Adrenal gland (tissue), 12 donors: ENCODE results near the gene CCHCR1. TPM values are rescaled to one million over a fixed set of nuclear protein-coding genes. Genes with fewer than 3 reads are reported as not detected.

Source experiments
- DNase-seq, 7 donors: peaks; one replicate each; pipeline ENCODE4 v3.0.0-alpha.2; 2019 to 2020
- H3K27ac ChIP-seq, 5 donors: fragments of 200-600 bp; sonication (generic) in 4 of 5; 1 replicate in 3 of 5; 2 replicates in 2 of 5; pipeline versions ENCODE4 v1.5.1 to v1.8.0; 2016 to 2020; ENCODE audit warnings: mild to moderate bottlenecking in 1 of 5
- H3K27me3 ChIP-seq: fragments of 200-600 bp; 2 replicates; pipeline ENCODE4 v1.8.0; 2021
- H3K36me3 ChIP-seq, 2 donors: fragments of 200-600 bp; replicated peaks in 1 of 2; 1 replicate in 1 of 2; 2 replicates in 1 of 2; pipeline versions ENCODE4 v1.5.1 to v1.8.0; 2018 to 2022
- H3K4me1 ChIP-seq, 2 donors: fragments of 200-600 bp; replicated peaks in 1 of 2; 1 replicate in 1 of 2; 2 replicates in 1 of 2; pipeline versions ENCODE4 v1.5.1 to v1.8.0; 2018 to 2021
- H3K4me3 ChIP-seq, 4 donors: fragments of 200-600 bp; sonication (generic) in 3 of 4; one replicate each; pipeline ENCODE4 v1.5.1; 2016 to 2018
- H3K9me3 ChIP-seq, 3 donors: fragments of 200-600 bp; sonication (generic) in 1 of 3; replicated peaks in 1 of 3; 1 replicate in 2 of 3; 2 replicates in 1 of 3; pipeline versions ENCODE4 v1.5.1 to v1.8.0; 2016 to 2021
- POLR2A ChIP-seq, 2 donors: fragments of 450-650 bp; IDR thresholded peaks; one replicate each; pipeline ENCODE4 v1.6.1; 2017; ENCODE audit warnings: antibody characterized with exemption in 2 of 2, mild to moderate bottlenecking in 2 of 2, moderate library complexity in 1 of 2
- WGBS, 4 donors: extraction: QIAGEN DNeasy Blood & Tissue Kit in 2 of 4; methylation state at CpG; one replicate each; pipeline versions ENCODE4 v1.1.5 to v1.1.7; 2013 to 2017; 5-methylcytosine and 5-hydroxymethylcytosine counted together
- intact Hi-C, 2 donors: fragments of 100-400 bp; cut with DNase I; formaldehyde crosslinking; loops; one replicate each; pipeline versions ENCODE4 v1.14.1 to v1.15.0; 2022 to 2023
- polyA plus RNA-seq, 3 donors: library from polyadenylated mRNA; stranded (reverse); fragments of 200-250 nt in 2 of 3; fragments of 350-450 nt in 1 of 3; fragmentation: Illumina TruSeq in 1 of 3; extraction: RNeasy Lipid Tissue Mini Kit (QIAGEN cat#74804) in 1 of 3; gene quantifications; one replicate each; pipeline ENCODE4 v1.2.3, GENCODE V29; 2013 to 2014
- total RNA-seq, 9 donors: library from RNA; depleted of rRNA in 4 of 9; stranded (reverse); fragments of >200 nt in 4 of 9; fragments of 120-200 nt in 1 of 9; fragmentation: NEBNext Ultra II Directional in 1 of 9; extraction: Animal tissue kit (Norgen Biotek cat#: 25700) in 1 of 9; gene quantifications; one replicate each; pipeline versions ENCODE4 v1.1.0 to v1.2.4, GENCODE V29; 2013 to 2023
- TF ChIP-seq, protein P1 (sequence below), 6 experiments: fragments of 450-650 bp in 4 of 6; fragments of 200-600 bp in 2 of 6; sonication (generic) in 1 of 6; IDR thresholded peaks; 1 replicate in 5 of 6; 2 replicates in 1 of 6; pipeline versions ENCODE4 v1.5.1 to v1.8.0; 2016 to 2021; ENCODE audit warnings: antibody characterized with exemption in 6 of 6, mild to moderate bottlenecking in 2 of 6, moderate library complexity in 1 of 6
- donor health status: healthy with polysubstance abuse.
- donor health status: Bipolar disorder and iron deficiency.
- donor health status: DM: yes; HTN: yes; CAD: no.
- donor health status: DM: no; HTN: no; CAD: no.
- donor health status: DM: no; HTN: no; CAD: no.
- donor health status: DM: yes; HTN: yes; CAD: no.

The CCHCR1 gene
- total and polyA plus RNA-seq, 12 donors, result 4.5 to 27.4 (median 13.6) TPM

DNA sequence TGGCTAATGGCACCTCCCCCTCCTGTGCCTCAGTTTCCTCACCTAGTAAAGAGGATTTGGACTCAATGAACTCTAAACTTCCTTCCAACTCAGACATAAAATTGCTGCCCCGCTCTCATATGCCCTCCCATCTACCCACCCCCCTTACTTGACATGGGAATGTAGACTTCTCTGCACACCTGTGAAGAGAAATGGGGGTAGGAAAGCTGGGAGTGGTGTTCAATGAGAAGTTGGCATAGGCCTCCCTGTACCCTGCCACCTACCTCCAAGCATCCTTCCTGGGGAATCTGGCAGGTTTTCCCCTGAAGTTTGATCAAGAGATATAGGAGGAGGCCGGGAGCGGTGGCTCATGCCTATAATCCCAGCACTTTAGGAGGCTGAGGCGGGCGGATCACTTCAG is 16.8 kb upstream of the CCHCR1 start:
- Histone ChIP-seq H3K36me3 (no peaks in the 10 kb centered on the region), H3K4me1 (no peaks in the 10 kb centered on the region), H3K9me3 (no peaks in the 10 kb centered on the region), H3K27me3 (no peaks in the 10 kb centered on the region), H3K4me3 (no peak overlapping the region), H3K27ac (no peak overlapping the region)
- WGBS, 4 donors, result 78 to 93% (median 83%) methylated on average over 5 of the region's 5 CpGs
- TF ChIP-seq, protein P1, sequence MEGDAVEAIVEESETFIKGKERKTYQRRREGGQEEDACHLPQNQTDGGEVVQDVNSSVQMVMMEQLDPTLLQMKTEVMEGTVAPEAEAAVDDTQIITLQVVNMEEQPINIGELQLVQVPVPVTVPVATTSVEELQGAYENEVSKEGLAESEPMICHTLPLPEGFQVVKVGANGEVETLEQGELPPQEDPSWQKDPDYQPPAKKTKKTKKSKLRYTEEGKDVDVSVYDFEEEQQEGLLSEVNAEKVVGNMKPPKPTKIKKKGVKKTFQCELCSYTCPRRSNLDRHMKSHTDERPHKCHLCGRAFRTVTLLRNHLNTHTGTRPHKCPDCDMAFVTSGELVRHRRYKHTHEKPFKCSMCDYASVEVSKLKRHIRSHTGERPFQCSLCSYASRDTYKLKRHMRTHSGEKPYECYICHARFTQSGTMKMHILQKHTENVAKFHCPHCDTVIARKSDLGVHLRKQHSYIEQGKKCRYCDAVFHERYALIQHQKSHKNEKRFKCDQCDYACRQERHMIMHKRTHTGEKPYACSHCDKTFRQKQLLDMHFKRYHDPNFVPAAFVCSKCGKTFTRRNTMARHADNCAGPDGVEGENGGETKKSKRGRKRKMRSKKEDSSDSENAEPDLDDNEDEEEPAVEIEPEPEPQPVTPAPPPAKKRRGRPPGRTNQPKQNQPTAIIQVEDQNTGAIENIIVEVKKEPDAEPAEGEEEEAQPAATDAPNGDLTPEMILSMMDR (IDR thresholded peaks at IDR 0.05), result no peak
- no peak for TF ChIP-seq POLR2A (IDR thresholded peaks at IDR 0.05)
- intact Hi-C loops, result loop anchor here in 1 of 2 donors (10.0 kb wide), 1 partner anchor 1030 kb away; no protein-coding TSS in a partner anchor
- no peak for DNase-seq

DNA sequence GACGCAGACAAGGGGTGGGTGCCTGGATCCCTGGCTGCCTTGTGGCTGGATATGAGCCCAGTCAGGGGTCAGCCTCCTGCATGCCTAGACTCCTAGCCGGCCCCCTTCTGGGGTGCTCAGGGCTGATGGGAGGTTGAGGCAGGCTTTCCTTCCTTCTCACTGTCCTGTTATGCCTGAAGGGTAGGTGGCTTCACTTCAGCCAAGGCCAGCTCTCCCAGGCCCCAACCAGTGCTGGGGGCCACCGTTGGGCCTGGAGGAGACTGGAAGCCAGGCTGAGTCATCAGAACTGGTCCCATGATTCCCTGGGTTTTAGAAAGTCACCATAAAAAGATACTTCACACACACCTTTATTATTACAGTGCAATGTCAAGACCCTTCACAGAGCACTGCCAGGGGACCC is 15.8 kb upstream of the CCHCR1 start:
- WGBS, 4 donors, result 38 to 79% (median 65%) methylated on average over 2 to 3 of the region's 3 CpGs
- TF ChIP-seq POLR2A (IDR thresholded peaks at IDR 0.05), result no peak
- TF ChIP-seq, protein P1 (IDR thresholded peaks at IDR 0.05), result no peak
- intact Hi-C loops, result loop anchor here in 1 of 2 donors (10.0 kb wide), 1 partner anchor 1031 kb away; no protein-coding TSS in a partner anchor
- H3K9me3 ChIP-seq, result no peaks in the 10 kb centered on the region
- H3K36me3 ChIP-seq, result no peaks in the 10 kb centered on the region
- no peak for DNase-seq
- no peaks in the 10 kb centered on the region for H3K27me3 ChIP-seq
- no peaks in the 10 kb centered on the region for H3K4me1 ChIP-seq
- H3K4me3 ChIP-seq, result no peak overlapping the region
- H3K27ac ChIP-seq, result no peak overlapping the region

DNA sequence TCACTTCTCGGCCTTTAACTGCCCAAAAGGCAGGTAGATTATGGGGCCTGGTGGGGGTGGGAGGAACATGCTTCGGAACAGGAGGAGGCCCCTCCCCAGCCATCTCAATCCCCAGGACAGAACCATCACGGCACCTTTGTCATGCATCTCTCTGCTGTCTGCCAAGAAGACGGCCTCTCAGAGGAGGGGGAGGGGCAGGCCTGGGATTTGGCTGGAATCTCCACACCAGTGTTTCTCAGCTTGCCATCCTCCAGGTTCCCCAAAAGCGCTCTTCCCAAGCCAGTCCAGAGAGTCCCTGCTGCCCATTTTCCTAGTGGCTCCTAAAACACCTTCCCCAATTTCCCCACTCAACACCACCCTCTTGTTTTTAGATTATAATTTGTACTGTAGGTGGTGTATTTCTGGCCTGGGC is 15.4 kb upstream of the CCHCR1 start:
- Histone ChIP-seq H3K36me3 (no peaks in the 10 kb centered on the region), H3K4me1 (no peaks in the 10 kb centered on the region), H3K4me3 (no peak overlapping the region), H3K27me3 (no peaks in the 10 kb centered on the region), H3K27ac (no peak overlapping the region), H3K9me3 (no peaks in the 10 kb centered on the region)
- intact Hi-C loops, result loop anchor here in 1 of 2 donors (10.0 kb wide), 1 partner anchor 1032 kb away; no protein-coding TSS in a partner anchor
- WGBS, 4 donors, result 69 to 91% (median 81%) methylated on average over 2 to 5 of the region's 5 CpGs
- TF ChIP-seq, protein P1 (IDR thresholded peaks at IDR 0.05), result no peak
- TF ChIP-seq POLR2A (IDR thresholded peaks at IDR 0.05), result no peak
- DNase-seq, result no peak

DNA sequence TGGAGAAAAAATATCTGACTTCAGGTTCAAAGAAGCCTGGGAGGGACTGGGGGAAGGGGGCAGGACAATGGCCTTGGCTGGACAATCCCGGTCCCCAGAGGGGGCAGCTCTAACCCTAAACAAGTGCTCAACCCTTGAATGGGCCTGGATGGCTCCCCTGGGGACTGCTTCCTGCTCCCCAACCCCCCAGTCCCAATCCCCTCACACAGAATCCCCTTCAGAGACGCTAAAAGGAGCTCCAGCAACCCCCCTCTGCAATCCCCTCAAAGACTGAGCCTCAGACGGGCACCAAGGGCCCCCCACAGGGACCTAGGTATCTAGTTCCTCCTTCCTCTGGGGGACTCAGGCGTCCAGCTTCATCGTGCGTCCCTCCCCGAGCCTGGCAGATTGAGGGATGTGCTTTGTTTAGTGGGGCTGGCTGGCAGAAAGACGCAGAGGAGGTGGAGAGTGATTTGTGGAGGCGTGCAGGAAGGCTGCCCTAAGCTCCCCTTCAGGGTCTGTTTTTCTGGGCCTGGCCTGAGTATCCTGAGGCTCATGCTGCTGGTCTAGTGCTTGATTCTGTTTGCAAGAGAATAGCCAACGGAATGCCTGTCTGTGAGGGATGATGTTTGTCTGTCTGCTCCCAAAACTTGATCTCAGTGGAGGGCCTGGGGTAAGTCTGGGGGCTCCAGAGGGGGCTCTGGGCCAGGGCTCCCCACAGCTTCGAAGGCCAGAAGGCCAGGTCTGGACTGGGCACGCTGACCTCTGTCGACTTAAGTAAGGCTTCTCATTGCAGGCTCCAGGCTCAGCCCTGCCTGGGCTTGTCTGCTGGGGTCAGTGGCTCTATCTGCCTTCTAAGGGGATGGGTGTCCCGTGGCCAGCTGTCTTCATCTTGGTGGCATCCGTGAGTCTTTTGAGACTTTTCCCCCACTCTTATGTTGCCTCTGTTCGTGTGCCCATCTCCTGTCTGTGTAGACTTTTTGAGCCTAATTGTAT is 14.6 kb upstream of the CCHCR1 start:
- TF ChIP-seq, protein P1 (IDR thresholded peaks at IDR 0.05), result no peak
- no peak for TF ChIP-seq POLR2A (IDR thresholded peaks at IDR 0.05)
- no peaks in the 10 kb centered on the region for H3K36me3 ChIP-seq
- no peak overlapping the region for H3K27ac ChIP-seq
- no peak overlapping the region for H3K4me3 ChIP-seq
- 58 to 86% (median 72%) methylated on average over 4 to 16 of the region's 16 CpGs for WGBS, 4 donors
- no peaks in the 10 kb centered on the region for H3K27me3 ChIP-seq
- no peaks in the 10 kb centered on the region for H3K9me3 ChIP-seq
- H3K4me1 ChIP-seq, result no peaks in the 10 kb centered on the region
- DNase-seq, result no peak
- intact Hi-C loops, result loop anchor here in 1 of 2 donors (10.0 kb wide), 1 partner anchor 1033 kb away; no protein-coding TSS in a partner anchor
